Astrocyte (in vitro differentiated cells and primary cell): ENCODE data around the gene MUC4. TPM values are rescaled to one million over a fixed set of nuclear protein-coding genes. Genes with fewer than 3 reads are reported as not detected.
"Not testable (repeated sequence)": the region's sequence is repeated elsewhere in the genome, so short reads cannot be mapped to it uniquely, and the experiment has no call there.

Source experiments
- DNase-seq: peaks from one replicate; pipeline ENCODE4 v3.0.0-alpha.2; 2010; ENCODE audit warnings: low read depth
- FAIRE-seq: peaks from 2 replicates; lab custom pipeline; 2011; peaks lifted over from hg19 to GRCh38; lab: Jason Lieb, UNC
- H2AFZ ChIP-seq: 2 replicates; pipeline ENCODE4 v1.6.0; 2012; ENCODE audit warnings: low read depth, low read length, inconsistent platforms
- H3K27ac ChIP-seq: 2 replicates; pipeline ENCODE4 v1.5.1; 2011; ENCODE audit warnings: low read depth, low read length, inconsistent platforms
- H3K27me3 ChIP-seq: 2 replicates; pipeline ENCODE4 v1.6.0; 2011; ENCODE audit warnings: low read length, inconsistent platforms; ENCODE audit not compliant: insufficient read depth
- H3K36me3 ChIP-seq: 2 replicates; pipeline ENCODE4 v1.5.1; 2011; ENCODE audit warnings: low read length, inconsistent platforms; ENCODE audit not compliant: insufficient read depth
- H3K4me1 ChIP-seq: 2 replicates; pipeline ENCODE4 v1.5.1; 2011; ENCODE audit warnings: low read length, inconsistent platforms; ENCODE audit not compliant: insufficient read depth
- H3K4me2 ChIP-seq: 2 replicates; pipeline ENCODE4 v1.6.0; 2012; ENCODE audit warnings: low read length, inconsistent platforms
- H3K4me3 ChIP-seq: 2 replicates; pipeline ENCODE4 v1.5.1; 2011; ENCODE audit warnings: low read depth, mild to moderate bottlenecking, low read length, inconsistent platforms; ENCODE audit not compliant: insufficient read depth
- H3K79me2 ChIP-seq: 2 replicates; pipeline ENCODE4 v1.6.0; 2012; ENCODE audit warnings: mild to moderate bottlenecking, low read length, inconsistent platforms; ENCODE audit not compliant: insufficient read depth
- H3K9ac ChIP-seq: 2 replicates; pipeline ENCODE4 v1.6.0; 2012; ENCODE audit warnings: mild to moderate bottlenecking, low read length, inconsistent platforms
- H3K9me3 ChIP-seq: 2 replicates; pipeline ENCODE4 v1.5.1; 2012; ENCODE audit warnings: low read depth, mild to moderate bottlenecking, low read length, inconsistent platforms; ENCODE audit not compliant: insufficient read depth
- H4K20me1 ChIP-seq: 2 replicates; pipeline ENCODE4 v1.6.0; 2012; ENCODE audit warnings: low read length, inconsistent platforms; ENCODE audit not compliant: insufficient read depth
- H3K27ac Mint-ChIP-seq: one replicate; pipeline ENCODE4 v1.8.0; 2021; ENCODE audit warnings: mild to moderate bottlenecking, mixed read lengths; ENCODE audit not compliant: unreplicated experiment
- H3K27me3 Mint-ChIP-seq: one replicate; pipeline ENCODE4 v1.8.0; 2021; ENCODE audit warnings: low read depth, mixed read lengths; ENCODE audit not compliant: unreplicated experiment
- H3K36me3 Mint-ChIP-seq: one replicate; pipeline ENCODE4 v1.8.0; 2021; ENCODE audit warnings: low read depth, mixed read lengths; ENCODE audit not compliant: unreplicated experiment
- H3K4me1 Mint-ChIP-seq: one replicate; pipeline ENCODE4 v1.8.0; 2021; ENCODE audit warnings: low read depth, mixed read lengths; ENCODE audit not compliant: unreplicated experiment
- H3K4me3 Mint-ChIP-seq: one replicate; pipeline ENCODE4 v1.8.0; 2021; ENCODE audit warnings: mild to moderate bottlenecking, moderate library complexity, mixed read lengths; ENCODE audit not compliant: unreplicated experiment
- H3K9me3 Mint-ChIP-seq: one replicate; pipeline ENCODE4 v1.8.0; 2021; ENCODE audit warnings: mild to moderate bottlenecking, mixed read lengths; ENCODE audit not compliant: unreplicated experiment
- CTCF ChIP-seq: IDR thresholded peaks from 2 replicates; pipeline ENCODE4 v1.5.1; 2011; ENCODE audit warnings: low read depth, mild to moderate bottlenecking, inconsistent platforms, low read length, moderate library complexity; ENCODE audit not compliant: insufficient read depth
- EZH2 ChIP-seq: IDR thresholded peaks from 2 replicates; pipeline ENCODE4 v1.6.1; 2012; ENCODE audit warnings: mild to moderate bottlenecking, low read length, inconsistent platforms; ENCODE audit not compliant: insufficient read depth
- total RNA-seq: library from RNA; stranded (reverse); gene quantifications from 2 replicates; pipeline ENCODE4 v1.2.1, GENCODE V29; 2021

The MUC4 gene
- total RNA-seq, 1 donor from 2014 or later, result 0.05 TPM

DNA sequence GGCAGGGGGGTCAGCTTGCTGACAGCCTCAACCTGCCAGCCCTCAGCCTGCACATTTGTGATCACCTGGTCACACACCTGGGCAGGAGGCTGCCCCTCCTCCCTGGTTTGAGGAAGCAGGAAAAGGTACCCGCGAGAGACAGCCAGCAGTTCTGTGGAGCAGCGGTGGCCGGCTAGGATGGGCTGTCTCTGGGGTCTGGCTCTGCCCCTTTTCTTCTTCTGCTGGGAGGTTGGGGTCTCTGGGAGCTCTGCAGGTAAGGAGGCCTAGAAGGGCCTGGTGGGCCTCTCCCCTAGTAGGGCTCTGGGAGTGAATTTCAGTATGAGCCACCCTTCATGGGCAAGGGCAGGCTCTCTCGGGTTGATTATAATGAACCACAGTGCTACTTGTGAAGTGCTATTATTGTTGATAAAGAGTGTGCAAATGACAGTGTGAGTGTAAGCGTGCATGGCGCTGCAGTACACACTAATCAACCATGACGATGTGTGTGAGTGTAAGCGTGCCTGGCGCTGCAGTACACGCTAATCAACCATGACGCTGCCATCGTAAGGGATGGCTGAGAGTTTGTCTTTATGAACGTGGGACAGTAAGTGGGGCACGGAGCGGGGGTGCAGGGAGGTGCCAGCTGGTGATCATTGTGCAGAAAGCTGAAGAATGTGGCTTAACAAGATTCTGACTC, 90.8 kb downstream of the MUC4 start, which contains the start of gene MUC20:
MUC20 (plus strand) TSS at position 148 of the 676 bp plus-strand sequence; CDS start at position 178, 30 bp downstream.
- H3K27me3 Mint-ChIP-seq, H3K27ac Mint-ChIP-seq, H3K9ac ChIP-seq, H3K4me1 Mint-ChIP-seq, H3K36me3 ChIP-seq, H3K27ac ChIP-seq, FAIRE-seq, H3K4me2 ChIP-seq, H4K20me1 ChIP-seq, H3K9me3 ChIP-seq, H2AFZ ChIP-seq, H3K4me3 Mint-ChIP-seq, H3K36me3 Mint-ChIP-seq, H3K4me1 ChIP-seq, H3K9me3 Mint-ChIP-seq, DNase-seq, H3K79me2 ChIP-seq, H3K4me3 ChIP-seq: not testable (repeated sequence)
- H3K27me3 ChIP-seq, result peaks cover 14% of the 10 kb centered on the region

DNA sequence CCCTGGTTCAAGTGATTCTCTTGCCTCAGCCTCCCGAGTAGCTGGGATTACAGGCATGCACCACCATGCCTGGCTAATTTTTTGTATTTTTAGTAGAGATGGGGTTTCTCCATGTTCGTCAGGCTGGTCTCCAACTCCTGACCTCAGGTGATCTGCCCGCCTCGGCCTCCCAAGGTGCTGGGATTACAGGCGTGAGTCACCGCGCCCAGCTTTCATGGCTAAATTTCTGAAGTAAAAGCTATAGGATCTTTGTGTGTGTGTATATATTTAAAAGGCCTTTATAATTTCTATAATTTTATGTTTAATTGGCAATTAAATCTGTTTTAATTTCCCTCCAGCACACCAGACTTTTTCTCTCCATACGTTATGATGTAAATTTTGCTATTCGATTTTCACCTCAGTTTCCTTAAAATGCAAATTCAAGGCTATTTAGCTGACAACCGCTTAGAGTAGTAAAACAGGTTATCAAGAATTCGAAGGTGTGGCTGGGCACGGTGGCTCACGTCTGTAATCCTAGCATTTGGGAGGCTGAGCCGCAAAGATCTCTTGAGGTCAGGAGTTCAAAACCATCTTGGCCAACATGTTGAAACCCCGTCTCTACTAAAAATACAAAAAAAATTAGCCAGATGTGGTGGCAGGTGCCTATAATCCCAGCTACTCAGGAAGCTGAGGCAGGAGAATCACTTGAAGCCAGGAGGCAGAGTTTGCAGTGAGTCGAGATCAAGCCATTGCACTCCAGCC, 92.0 kb downstream of the MUC4 start:
- H3K9ac ChIP-seq, H3K4me3 ChIP-seq, H3K9me3 ChIP-seq, H3K79me2 ChIP-seq, H3K36me3 ChIP-seq, H3K4me1 ChIP-seq, H3K27me3 Mint-ChIP-seq, H3K9me3 Mint-ChIP-seq, H3K4me1 Mint-ChIP-seq, FAIRE-seq, H3K4me2 ChIP-seq, H3K4me3 Mint-ChIP-seq, H3K27ac ChIP-seq, H3K27ac Mint-ChIP-seq, H4K20me1 ChIP-seq, DNase-seq, H3K36me3 Mint-ChIP-seq, H2AFZ ChIP-seq: not testable (repeated sequence)
- H3K27me3 ChIP-seq, result peaks cover 14% of the 10 kb centered on the region

DNA sequence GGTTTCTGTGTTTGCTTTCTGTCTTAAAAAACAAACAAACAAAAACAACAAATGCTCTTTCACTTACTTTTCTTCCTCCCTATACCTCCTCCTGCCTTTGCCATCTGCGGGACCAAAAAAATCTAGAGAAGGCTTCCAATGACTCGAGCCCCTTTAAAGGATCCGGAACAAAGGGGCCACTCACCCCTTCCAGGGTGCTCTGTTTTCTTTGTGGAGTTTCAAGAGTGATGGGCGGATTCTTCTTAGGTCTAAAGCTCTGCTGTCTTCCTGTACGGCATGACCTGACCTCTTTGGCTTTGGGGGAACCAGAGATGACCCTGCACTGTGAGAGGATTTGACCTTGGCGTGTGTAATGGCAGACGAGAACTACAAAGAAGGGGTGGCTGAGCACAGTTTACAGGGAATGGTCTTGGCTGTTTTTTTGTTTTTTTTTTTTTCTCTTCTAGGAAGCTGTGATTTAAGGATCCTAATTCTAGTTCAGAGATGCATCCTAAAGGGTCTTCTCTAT, 93.2 kb downstream of the MUC4 start:
- Histone ChIP-seq H3K79me2 (no peaks in the 10 kb centered on the region), H3K36me3 (no peaks in the 10 kb centered on the region), H3K27me3 (peaks cover 14% of the 10 kb centered on the region), H2AFZ (no peak overlapping the region), H3K27ac (no peak overlapping the region), H3K4me2 (no peak overlapping the region), H4K20me1 (no peaks in the 10 kb centered on the region), H3K9me3 (no peaks in the 10 kb centered on the region), H3K4me3 (no peak overlapping the region), H3K9ac (no peak overlapping the region), H3K4me1 (no peaks in the 10 kb centered on the region)
- H3K36me3 Mint-ChIP-seq, result peaks cover 1% of the 10 kb centered on the region
- peaks cover 3% of the 10 kb centered on the region for H3K9me3 Mint-ChIP-seq
- H3K27me3 Mint-ChIP-seq, result peaks cover 9% of the 10 kb centered on the region
- H3K4me1 Mint-ChIP-seq, result no peaks in the 10 kb centered on the region
- TF ChIP-seq CTCF, result no peak
- no peak for TF ChIP-seq EZH2
- no peak for DNase-seq
- no peak for FAIRE-seq
- H3K27ac Mint-ChIP-seq, result no peak overlapping the region
- no peak overlapping the region for H3K4me3 Mint-ChIP-seq
